ENCODE results near the gene TRPM4. TPM values are rescaled to one million over a fixed set of nuclear protein-coding genes. Genes with fewer than 3 reads are reported as not detected.

The TRPM4 gene
- total RNA-seq (2014; rRNA removed): 30.0 and 40.4 TPM in 2 replicates
- Bru-seq, nascent RNA: percentile 67 among the genes with signal in this experiment
- percentile 73 among the genes with signal in this experiment for BruChase-seq, experiment 1, labeled RNA remaining after a 6-hour chase
- percentile 72 among the genes with signal in this experiment for BruChase-seq, experiment 2, labeled RNA remaining after a 2-hour chase
- long read RNA-seq, full-length matches to known transcripts: 27 of 153 reads
- long read RNA-seq, partial matches to known transcripts: 107 of 153 reads
- long read RNA-seq, other reads (novel, unspliced or antisense): 19 of 153 reads

DNA sequence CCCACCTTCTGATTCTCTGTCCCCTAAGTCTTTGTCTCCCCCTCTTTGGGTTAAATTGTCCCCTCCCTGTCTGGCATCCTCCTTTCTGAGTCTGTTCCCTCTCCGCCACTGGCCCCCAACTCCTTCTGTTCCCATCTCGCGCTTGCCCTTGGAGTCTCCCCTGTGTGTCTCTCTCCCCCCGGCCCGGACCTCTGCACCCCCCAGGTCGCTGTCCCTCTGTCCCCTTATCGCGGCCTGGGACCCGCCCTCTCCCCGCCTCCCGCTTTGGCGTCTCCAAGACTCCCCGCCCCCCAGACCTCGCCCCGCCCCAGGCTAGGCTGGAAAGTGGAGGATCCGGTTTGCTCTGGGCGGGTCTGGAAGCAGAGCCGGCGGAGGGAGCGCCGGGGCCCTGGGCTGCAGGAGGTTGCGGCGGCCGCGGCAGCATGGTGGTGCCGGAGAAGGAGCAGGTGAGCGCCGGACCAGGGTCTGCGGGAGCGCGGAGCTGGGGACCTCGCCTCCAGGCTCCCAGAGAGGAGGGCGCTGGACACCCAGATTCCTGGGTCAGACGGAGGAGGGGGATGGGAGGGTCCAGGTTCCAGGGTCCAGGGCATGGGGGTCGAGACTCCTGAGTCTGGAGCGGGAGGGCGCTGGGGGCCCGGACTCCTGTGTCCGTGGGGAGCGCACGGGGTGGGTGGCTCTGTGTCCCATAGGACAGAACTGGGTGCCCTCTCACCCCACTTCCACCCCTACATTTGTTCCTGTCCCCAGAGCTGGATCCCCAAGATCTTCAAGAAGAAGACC, at the start of gene TRPM4:
Gene TRPM4, plus strand, starts transcription at position 348 of the 780 bp plus-strand sequence. Its CDS starts 75 bp downstream, at position 423.
- ChIA-PET CTCF (no interaction called here), POLR2A (ENCODE audit: unreplicated experiment) (interaction anchor here (0.7 kb wide), 1 partner anchor 166 kb away, joined by 3 read pairs; no protein-coding TSS in a partner anchor)
- intact Hi-C loops (cut with micrococcal nuclease): no loop called here
- H3K9me2 ChIP-seq (replicated peaks; ENCODE audit: low read length): no peaks in the 10 kb centered on the region
- peak within 1 kb of the TSS; percentile 97 for H3K4me2 ChIP-seq (ENCODE audit: low read length)
- H3K4me3 ChIP-seq (ENCODE audit: low read length): peak within 1 kb of the TSS; percentile 95
- DNase-seq: peak; percentile 96
- no peaks in the 10 kb centered on the region for H4K20me1 ChIP-seq (ENCODE audit: low read length)
- no peaks in the 10 kb centered on the region for H3K27me3 ChIP-seq (ENCODE audit: low read length)
- H3K27ac ChIP-seq (ENCODE audit: low read length): peak within 1 kb of the TSS; percentile 42
- TF ChIP-seq EZH2phosphoT487 (IDR thresholded peaks at IDR 0.05; ENCODE audit: borderline replicate concordance, low read length) (no peak), EZH2 (IDR thresholded peaks at IDR 0.05; ENCODE audit: low read length, unreplicated experiment) (no peak)
- TF ChIP-seq, protein P1, sequence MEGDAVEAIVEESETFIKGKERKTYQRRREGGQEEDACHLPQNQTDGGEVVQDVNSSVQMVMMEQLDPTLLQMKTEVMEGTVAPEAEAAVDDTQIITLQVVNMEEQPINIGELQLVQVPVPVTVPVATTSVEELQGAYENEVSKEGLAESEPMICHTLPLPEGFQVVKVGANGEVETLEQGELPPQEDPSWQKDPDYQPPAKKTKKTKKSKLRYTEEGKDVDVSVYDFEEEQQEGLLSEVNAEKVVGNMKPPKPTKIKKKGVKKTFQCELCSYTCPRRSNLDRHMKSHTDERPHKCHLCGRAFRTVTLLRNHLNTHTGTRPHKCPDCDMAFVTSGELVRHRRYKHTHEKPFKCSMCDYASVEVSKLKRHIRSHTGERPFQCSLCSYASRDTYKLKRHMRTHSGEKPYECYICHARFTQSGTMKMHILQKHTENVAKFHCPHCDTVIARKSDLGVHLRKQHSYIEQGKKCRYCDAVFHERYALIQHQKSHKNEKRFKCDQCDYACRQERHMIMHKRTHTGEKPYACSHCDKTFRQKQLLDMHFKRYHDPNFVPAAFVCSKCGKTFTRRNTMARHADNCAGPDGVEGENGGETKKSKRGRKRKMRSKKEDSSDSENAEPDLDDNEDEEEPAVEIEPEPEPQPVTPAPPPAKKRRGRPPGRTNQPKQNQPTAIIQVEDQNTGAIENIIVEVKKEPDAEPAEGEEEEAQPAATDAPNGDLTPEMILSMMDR (conservative IDR thresholded peaks at IDR 0.05; ENCODE audit: low read depth, low read length): no peak
- H3K9me3 ChIP-seq (ENCODE audit: low read length): no peaks in the 10 kb centered on the region
- peak within 1 kb of the TSS; percentile 90 for H3K9ac ChIP-seq (ENCODE audit: low read length)
- ATAC-seq: peak; percentile 97
- no peaks in the 10 kb centered on the region for H3F3A ChIP-seq (ENCODE audit: low read length, unreplicated experiment)
- no TSS peak for BruUV-seq (replicated peaks)
- H3K36me3 ChIP-seq (ENCODE audit: low read depth, low read length): no peaks in the 10 kb centered on the region
- H2AFZ ChIP-seq (ENCODE audit: low read length): peak within 1 kb of the TSS; percentile 80
- peaks cover 11% of the 10 kb centered on the region for H3K4me1 ChIP-seq (ENCODE audit: insufficient read depth, low read length)
- H3K79me2 ChIP-seq (ENCODE audit: low read length): peaks cover 12% of the 10 kb centered on the region

DNA sequence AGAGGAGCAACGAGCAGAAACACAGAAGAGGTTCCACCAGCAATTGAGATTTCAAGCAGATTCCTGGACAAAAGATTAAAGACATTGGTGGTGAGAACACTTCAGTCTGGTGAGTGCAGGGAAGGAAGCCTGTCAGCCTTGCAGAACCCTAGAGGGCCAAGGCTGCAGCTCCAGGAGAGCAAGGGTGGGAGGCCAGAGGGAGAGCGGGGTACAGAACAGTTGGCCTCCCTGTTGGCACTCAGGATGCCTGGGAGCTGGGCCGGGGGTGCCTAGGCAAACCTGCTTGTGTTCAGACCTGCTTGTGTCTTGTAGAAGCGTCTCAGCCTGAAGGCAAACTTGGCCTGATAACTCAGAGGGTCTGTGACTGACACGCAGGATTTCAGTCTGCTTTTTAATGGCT, 48.5 kb upstream of the TRPM4 start:
- DNase-seq (no peak), ATAC-seq (no peak)
- intact Hi-C loops (cut with micrococcal nuclease): no loop called here
- Histone ChIP-seq H3K79me2 (ENCODE audit: low read length) (no peaks in the 10 kb centered on the region), H3K4me3 (ENCODE audit: low read length) (no peak overlapping the region), H3K4me1 (ENCODE audit: insufficient read depth, low read length) (0 out of 2 replicates have a peak, but pooled peaks cover 4% of the 10 kb centered on the region), H3F3A (ENCODE audit: low read length, unreplicated experiment) (no peaks in the 10 kb centered on the region), H3K9me2 (replicated peaks; ENCODE audit: low read length) (no peaks in the 10 kb centered on the region), H4K20me1 (ENCODE audit: low read length) (no peaks in the 10 kb centered on the region), H3K36me3 (ENCODE audit: low read depth, low read length) (peaks cover 21% of the 10 kb centered on the region), H3K4me2 (ENCODE audit: low read length) (no peak overlapping the region), H3K9ac (ENCODE audit: low read length) (no peak overlapping the region), H3K27ac (ENCODE audit: low read length) (no peak overlapping the region), H3K27me3 (ENCODE audit: low read length) (no peaks in the 10 kb centered on the region), H2AFZ (ENCODE audit: low read length) (no peak overlapping the region), H3K9me3 (ENCODE audit: low read length) (no peaks in the 10 kb centered on the region)
- TF ChIP-seq EZH2phosphoT487 (IDR thresholded peaks at IDR 0.05; ENCODE audit: borderline replicate concordance, low read length) (no peak), EZH2 (IDR thresholded peaks at IDR 0.05; ENCODE audit: low read length, unreplicated experiment) (no peak)
- TF ChIP-seq, protein P1 (conservative IDR thresholded peaks at IDR 0.05; ENCODE audit: low read depth, low read length): no peak
- CTCF ChIA-PET: no interaction called here
- BruUV-seq (replicated peaks): no TSS peak
- POLR2A ChIA-PET (ENCODE audit: unreplicated experiment): no interaction called here

Data from PC-3 (cell line).